Measurements from ENCODE around the gene AATK. TPM values are rescaled to one million over a fixed set of nuclear protein-coding genes. Genes with fewer than 3 reads are reported as not detected.

AATK gene
- total RNA-seq, 1 donor from 2014 or later = 72.5 TPM

DNA sequence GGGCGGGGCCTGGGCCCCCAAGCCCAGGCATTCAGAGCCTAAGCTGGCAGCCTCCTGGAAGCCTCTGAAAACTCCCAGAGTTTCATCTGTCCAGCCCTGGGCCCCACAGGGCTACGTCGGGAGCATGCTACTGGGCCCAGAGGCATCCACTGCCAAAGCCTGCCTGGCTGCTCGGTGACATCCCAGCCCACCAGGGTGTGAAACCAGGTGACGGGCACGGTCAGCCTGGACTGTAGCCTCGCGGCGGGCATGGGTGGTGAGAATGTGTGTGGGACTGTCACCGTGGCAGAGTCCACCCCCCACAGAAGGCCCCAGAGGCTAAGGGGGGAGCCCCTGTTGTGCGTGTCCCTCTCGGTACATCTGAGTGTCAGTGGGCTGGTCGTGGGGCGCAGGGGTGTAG, 25.6 kb upstream of the AATK start:
- H3K4me3 ChIP-seq = no peak overlapping the region
- H3K27ac ChIP-seq = no peak overlapping the region
- H3K27me3 ChIP-seq = no peaks in the 10 kb centered on the region
- intact Hi-C loops (cut with DNase I) = no loop called here
- TF ChIP-seq, protein P1, sequence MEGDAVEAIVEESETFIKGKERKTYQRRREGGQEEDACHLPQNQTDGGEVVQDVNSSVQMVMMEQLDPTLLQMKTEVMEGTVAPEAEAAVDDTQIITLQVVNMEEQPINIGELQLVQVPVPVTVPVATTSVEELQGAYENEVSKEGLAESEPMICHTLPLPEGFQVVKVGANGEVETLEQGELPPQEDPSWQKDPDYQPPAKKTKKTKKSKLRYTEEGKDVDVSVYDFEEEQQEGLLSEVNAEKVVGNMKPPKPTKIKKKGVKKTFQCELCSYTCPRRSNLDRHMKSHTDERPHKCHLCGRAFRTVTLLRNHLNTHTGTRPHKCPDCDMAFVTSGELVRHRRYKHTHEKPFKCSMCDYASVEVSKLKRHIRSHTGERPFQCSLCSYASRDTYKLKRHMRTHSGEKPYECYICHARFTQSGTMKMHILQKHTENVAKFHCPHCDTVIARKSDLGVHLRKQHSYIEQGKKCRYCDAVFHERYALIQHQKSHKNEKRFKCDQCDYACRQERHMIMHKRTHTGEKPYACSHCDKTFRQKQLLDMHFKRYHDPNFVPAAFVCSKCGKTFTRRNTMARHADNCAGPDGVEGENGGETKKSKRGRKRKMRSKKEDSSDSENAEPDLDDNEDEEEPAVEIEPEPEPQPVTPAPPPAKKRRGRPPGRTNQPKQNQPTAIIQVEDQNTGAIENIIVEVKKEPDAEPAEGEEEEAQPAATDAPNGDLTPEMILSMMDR (IDR thresholded peaks at IDR 0.05) = no peak
- no peaks in the 10 kb centered on the region for H3K4me1 ChIP-seq
- no peaks in the 10 kb centered on the region for H3K9me3 ChIP-seq
- DNase-seq (no peak), ATAC-seq (no peak)
- no peaks in the 10 kb centered on the region for H3K36me3 ChIP-seq

DNA sequence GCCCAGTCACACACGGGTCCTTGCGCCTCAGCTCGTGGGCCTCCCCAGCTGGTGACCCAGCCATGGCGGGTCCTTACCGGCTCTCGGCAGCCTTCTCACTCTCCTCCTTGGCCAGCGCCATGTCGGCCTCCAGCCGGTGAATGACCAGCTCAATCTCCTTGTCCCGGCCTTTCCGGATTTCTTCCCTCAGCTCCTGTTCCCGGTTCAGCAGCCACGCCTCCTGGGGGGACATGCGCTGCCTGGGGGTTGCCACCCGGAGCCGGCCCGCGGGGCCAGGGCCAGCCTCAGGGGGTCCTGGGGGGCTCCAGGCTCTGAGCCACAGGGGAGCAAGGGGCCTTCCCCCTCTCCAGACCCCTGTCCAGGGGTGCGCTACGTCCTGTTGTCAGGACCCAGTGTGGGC, 25.1 kb upstream of the AATK start:
- H3K4me1 ChIP-seq = no peaks in the 10 kb centered on the region
- H3K36me3 ChIP-seq = no peaks in the 10 kb centered on the region
- DNase-seq (no peak), ATAC-seq (no peak)
- H3K27ac ChIP-seq = no peak overlapping the region
- no peak overlapping the region for H3K4me3 ChIP-seq
- no peaks in the 10 kb centered on the region for H3K9me3 ChIP-seq
- intact Hi-C loops (cut with DNase I) = no loop called here
- TF ChIP-seq, protein P1 (IDR thresholded peaks at IDR 0.05) = no peak
- H3K27me3 ChIP-seq = no peaks in the 10 kb centered on the region

DNA sequence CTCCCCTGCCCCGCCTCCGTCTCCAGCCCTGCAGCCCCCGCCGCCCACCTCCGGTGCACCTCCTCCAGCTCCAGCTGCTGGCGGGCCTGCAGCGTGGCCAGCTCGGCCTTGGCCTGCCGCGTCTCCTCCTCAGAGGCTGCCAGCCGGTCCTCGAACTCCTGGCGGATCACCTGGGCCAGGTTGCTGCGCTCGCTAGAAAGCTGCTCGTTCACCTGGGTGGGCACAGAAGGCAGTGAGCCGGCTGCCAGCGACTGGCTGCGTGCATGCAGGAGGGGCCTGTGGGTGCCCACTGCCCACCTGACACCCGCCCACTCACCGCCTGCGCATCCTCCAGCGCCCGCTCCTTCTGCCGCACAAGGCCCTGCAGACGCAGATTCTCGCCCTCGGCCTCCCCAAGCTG, 24.6 kb upstream of the AATK start:
- DNase-seq = no peak
- TF ChIP-seq, protein P1 (IDR thresholded peaks at IDR 0.05) = no peak
- H3K4me1 ChIP-seq = no peaks in the 10 kb centered on the region
- no peak for ATAC-seq
- H3K4me3 ChIP-seq = no peak overlapping the region
- no peaks in the 10 kb centered on the region for H3K27me3 ChIP-seq
- no peaks in the 10 kb centered on the region for H3K36me3 ChIP-seq
- no peaks in the 10 kb centered on the region for H3K9me3 ChIP-seq
- no peak overlapping the region for H3K27ac ChIP-seq
- intact Hi-C loops (cut with DNase I) = no loop called here

DNA sequence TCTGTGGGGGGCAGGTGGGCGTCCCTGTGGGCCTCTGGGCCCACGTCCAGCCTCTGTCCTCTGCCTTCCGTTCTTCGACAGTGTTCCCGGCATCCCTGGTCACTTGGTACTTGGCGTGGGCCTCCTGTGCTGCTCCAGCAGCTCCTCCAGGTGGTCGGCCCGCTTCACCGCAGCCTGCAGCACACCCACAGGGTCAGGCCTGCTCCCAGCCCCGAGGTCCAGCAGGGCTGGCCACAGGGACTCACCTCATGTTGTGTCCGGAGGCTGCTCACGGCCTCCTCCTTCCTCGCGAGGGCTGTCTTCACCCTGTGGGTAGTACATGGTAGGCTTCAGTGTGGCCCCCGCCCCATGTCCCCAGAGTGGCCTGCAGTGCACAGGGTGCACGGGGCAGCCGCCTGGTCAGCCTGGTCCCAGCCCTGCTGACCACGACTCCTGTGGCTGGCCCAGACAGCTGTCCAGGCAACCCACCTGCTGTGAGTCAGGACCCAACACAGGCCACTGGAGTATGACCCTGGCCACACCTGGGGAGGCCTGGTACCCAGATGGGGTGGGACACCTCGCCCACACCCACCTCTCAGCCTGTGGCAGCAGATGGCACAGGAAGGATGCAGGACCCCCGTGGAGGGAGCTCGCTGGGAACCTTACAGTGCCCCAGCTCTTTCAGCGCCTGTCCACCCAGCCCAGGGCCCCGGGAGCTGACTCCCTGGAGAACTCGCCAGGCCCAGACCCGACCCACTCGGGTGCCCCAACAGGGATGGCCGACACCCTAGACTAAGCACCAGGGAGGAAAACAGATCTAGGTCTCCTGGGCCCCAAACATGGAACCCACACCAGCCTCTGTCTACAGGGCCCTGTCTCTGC, 23.9 kb upstream of the AATK start:
- H3K4me1 ChIP-seq = no peaks in the 10 kb centered on the region
- no peaks in the 10 kb centered on the region for H3K36me3 ChIP-seq
- peak; percentile 11 for ATAC-seq
- H3K4me3 ChIP-seq = no peak overlapping the region
- no peaks in the 10 kb centered on the region for H3K27me3 ChIP-seq
- H3K9me3 ChIP-seq = no peaks in the 10 kb centered on the region
- H3K27ac ChIP-seq = no peak overlapping the region
- intact Hi-C loops (cut with DNase I) = no loop called here
- no peak for DNase-seq
- TF ChIP-seq, protein P1 (IDR thresholded peaks at IDR 0.05) = no peak

DNA sequence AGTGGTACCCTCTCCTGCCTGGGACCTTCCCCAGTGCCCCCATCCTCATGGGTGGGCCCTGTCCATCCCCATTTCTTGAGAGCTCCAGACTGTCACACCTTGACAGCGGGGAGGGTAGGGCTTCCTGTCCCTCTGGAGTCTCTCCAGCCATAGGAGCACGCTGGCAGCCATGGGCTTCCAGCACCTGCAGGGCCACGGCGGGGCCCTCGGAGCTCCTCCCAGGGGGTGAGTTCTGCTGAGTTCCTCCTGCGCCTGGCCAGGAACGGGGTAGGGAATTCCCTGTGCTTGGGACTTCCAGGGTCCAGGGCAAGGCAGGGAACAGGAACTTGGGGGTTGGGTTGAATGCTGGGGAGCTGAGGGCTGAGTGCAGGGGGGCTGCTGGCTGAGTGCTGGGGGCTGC, 23.0 kb upstream of the AATK start:
- no peak overlapping the region for H3K4me3 ChIP-seq
- H3K9me3 ChIP-seq = no peaks in the 10 kb centered on the region
- H3K27me3 ChIP-seq = no peaks in the 10 kb centered on the region
- H3K36me3 ChIP-seq = no peaks in the 10 kb centered on the region
- no peak for DNase-seq
- no peaks in the 10 kb centered on the region for H3K4me1 ChIP-seq
- intact Hi-C loops (cut with DNase I) = no loop called here
- TF ChIP-seq, protein P1 (IDR thresholded peaks at IDR 0.05) = no peak
- no peak for ATAC-seq
- H3K27ac ChIP-seq = no peak overlapping the region
